GM23248 (cell line): ENCODE results near the gene POLR2F. TPM values are rescaled to one million over a fixed set of nuclear protein-coding genes. Genes with fewer than 3 reads are reported as not detected.
"Not testable (repeated sequence)": the region's sequence is repeated elsewhere in the genome, so short reads cannot be mapped to it uniquely, and the experiment has no call there.

ENCODE experiments used
- DNase-seq: peaks from one replicate; pipeline ENCODE4 v3.0.0-alpha.2; 2015
- H2AFZ ChIP-seq: fragments of 200-600 bp; sonication (generic); 2 replicates; pipeline ENCODE4 v1.6.1; 2016; ENCODE audit warnings: antibody characterized with exemption
- H3F3A ChIP-seq: fragments of 200-600 bp; sonication (generic); 2 replicates; pipeline ENCODE4 v1.6.1; 2016; ENCODE audit warnings: mild to moderate bottlenecking, antibody characterized with exemption, mixed run types; ENCODE audit not compliant: insufficient read depth
- H3K27ac ChIP-seq: fragments of 200-600 bp; sonication (generic); 2 replicates; pipeline ENCODE4 v1.5.1; 2016; ENCODE audit warnings: mild to moderate bottlenecking
- H3K27me3 ChIP-seq: fragments of 200-600 bp; sonication (generic); replicated peaks from 2 replicates; pipeline ENCODE4 v1.6.1; 2016; ENCODE audit warnings: mild to moderate bottlenecking; ENCODE audit not compliant: insufficient read depth
- H3K36me3 ChIP-seq: fragments of 200-600 bp; sonication (generic); 2 replicates; pipeline ENCODE4 v1.6.1; 2016; ENCODE audit warnings: low read depth, mild to moderate bottlenecking
- H3K4me1 ChIP-seq: fragments of 200-600 bp; sonication (generic); 2 replicates; pipeline ENCODE4 v1.6.1; 2016; ENCODE audit warnings: mild to moderate bottlenecking; ENCODE audit not compliant: insufficient read depth
- H3K4me2 ChIP-seq: fragments of 200-600 bp; sonication (generic); one replicate; pipeline ENCODE4 v1.6.1; 2016; ENCODE audit warnings: mild to moderate bottlenecking; ENCODE audit not compliant: unreplicated experiment
- H3K4me3 ChIP-seq: fragments of 200-600 bp; sonication (generic); 2 replicates; pipeline ENCODE4 v1.5.1; 2016; ENCODE audit warnings: mild to moderate bottlenecking
- H3K79me2 ChIP-seq: fragments of 200-600 bp; sonication (generic); 2 replicates; pipeline ENCODE4 v1.6.1; 2016; ENCODE audit warnings: mild to moderate bottlenecking; ENCODE audit not compliant: insufficient read depth
- H3K9ac ChIP-seq: fragments of 200-600 bp; sonication (generic); 2 replicates; pipeline ENCODE4 v1.6.1; 2016; ENCODE audit warnings: mild to moderate bottlenecking
- H3K9me2 ChIP-seq: fragments of 200-600 bp; sonication (generic); 2 replicates; pipeline ENCODE4 v1.6.1; 2016; ENCODE audit warnings: mixed run types, mild to moderate bottlenecking, moderate library complexity; ENCODE audit not compliant: insufficient read depth
- H3K9me3 ChIP-seq: fragments of 200-600 bp; sonication (generic); one replicate; pipeline ENCODE4 v1.6.1; 2017; ENCODE audit warnings: low read depth
- H4K20me1 ChIP-seq: fragments of 200-600 bp; sonication (generic); 2 replicates; pipeline ENCODE4 v1.6.0; 2016; ENCODE audit not compliant: insufficient read depth
- EZH2 ChIP-seq: fragments of 200-600 bp; sonication (generic); IDR thresholded peaks from 2 replicates; pipeline ENCODE4 v1.6.1; 2018; ENCODE audit warnings: antibody characterized with exemption, mild to moderate bottlenecking; ENCODE audit not compliant: insufficient read depth, poor library complexity, severe bottlenecking
- EZH2phosphoT487 ChIP-seq: fragments of 200-600 bp; sonication (generic); IDR thresholded peaks from 2 replicates; pipeline ENCODE4 v1.6.1; 2018; ENCODE audit warnings: antibody characterized with exemption, moderate library complexity, mild to moderate bottlenecking, low read depth; ENCODE audit not compliant: insufficient read depth
- WGBS, 2 experiments: methylation state at CpG; one replicate each; pipeline ENCODE4 v1.1.6; 2015 to 2017; ENCODE audit warnings: low lambda C conversion rate in 2 of 2, low coverage in 1 of 2; ENCODE audit errors: missing lambda C conversion rate in 2 of 2; 5-methylcytosine and 5-hydroxymethylcytosine counted together
- in situ Hi-C: fragments of 300-500 bp; cut with MboI; formaldehyde crosslinking; loops from 2 replicates; pipeline ENCODE4 v1.15.0; 2020
- polyA plus RNA-seq: library from polyadenylated mRNA; unstranded; fragments of >200 nt; fragmentation: Nextera tagmentation; extraction: Ambion mirVana; gene quantifications from 2 replicates; pipeline ENCODE4 v1.2.1, GENCODE V29; 2016
- total RNA-seq: library from RNA; depleted of rRNA; stranded (reverse); fragments of >200 nt; shearing (Covaris generic); gene quantifications from 2 replicates; pipeline ENCODE4 v1.2.3, GENCODE V29; 2014

Gene POLR2F
- total and polyA plus RNA-seq, 2 experiments from 2014 or later = 71.4 to 148 TPM

GRCh38 chr22:37943825-37944198, 9.7 kb upstream of the POLR2F start:
- Histone ChIP-seq H3K79me2 (no peaks in the 10 kb centered on the region), H3K27ac (no peak overlapping the region), H4K20me1 (no peaks in the 10 kb centered on the region), H3F3A (no peaks in the 10 kb centered on the region), H3K9me2 (no peaks in the 10 kb centered on the region), H3K36me3 (peaks cover 11% of the 10 kb centered on the region; the same call in 1 of the 2 replicates), H3K4me3 (no peak overlapping the region), H2AFZ (no peak overlapping the region), H3K27me3 (no peaks in the 10 kb centered on the region), H3K9ac (no peak overlapping the region), H3K4me2 (no peak overlapping the region), H3K4me1 (peaks cover 4% of the 10 kb centered on the region; the same call in 1 of the 2 replicates), H3K9me3 (no peaks in the 10 kb centered on the region)
- in situ Hi-C loops = no loop called here
- WGBS, 2 experiments = 89 to 90% methylated on average over 7 of the region's 7 CpGs
- no peak for TF ChIP-seq EZH2
- no peak for TF ChIP-seq EZH2phosphoT487
- no peak for DNase-seq

- DNase-seq, H3K4me2 ChIP-seq, H3K27ac ChIP-seq, in situ Hi-C loops, H4K20me1 ChIP-seq, H3K9me2 ChIP-seq, H2AFZ ChIP-seq, H3K4me3 ChIP-seq, H3K79me2 ChIP-seq, H3K9me3 ChIP-seq, H3K9ac ChIP-seq, H3K4me1 ChIP-seq, H3K27me3 ChIP-seq, H3F3A ChIP-seq, H3K36me3 ChIP-seq: not testable (repeated sequence)
- WGBS, 2 experiments = 91 to 94% methylated on average over 11 of the region's 11 CpGs
Measured at GRCh38 chr22:37944423-37944822, 9.1 kb upstream of the POLR2F start.

- H3K27ac ChIP-seq, H3K27me3 ChIP-seq, H3K9ac ChIP-seq, H2AFZ ChIP-seq, H3K79me2 ChIP-seq, H3F3A ChIP-seq, H3K4me1 ChIP-seq, H3K9me2 ChIP-seq, H3K36me3 ChIP-seq, H3K4me2 ChIP-seq, H3K4me3 ChIP-seq, H4K20me1 ChIP-seq, H3K9me3 ChIP-seq, DNase-seq, in situ Hi-C loops: not testable (repeated sequence)
- WGBS, 2 experiments = 92 to 96% methylated on average over 12 to 14 of the region's 14 CpGs
Measured at GRCh38 chr22:37947142-37947795, 6.2 kb upstream of the POLR2F start.

GRCh38 chr22:37951305-37951704, 2.2 kb upstream of the POLR2F start:
- H3K9me3 ChIP-seq = no peaks in the 10 kb centered on the region
- H3K27ac ChIP-seq = no peak overlapping the region; the same call in 1 of the 2 replicates
- H3K36me3 ChIP-seq = no peaks in the 10 kb centered on the region
- no peak overlapping the region for H2AFZ ChIP-seq
- no peak overlapping the region for H3K9ac ChIP-seq
- H3K9me2 ChIP-seq = no peaks in the 10 kb centered on the region
- H3K79me2 ChIP-seq = peaks cover 27% of the 10 kb centered on the region
- H3K27me3 ChIP-seq = no peaks in the 10 kb centered on the region
- TF ChIP-seq EZH2phosphoT487 (no peak), EZH2 (no peak)
- no peaks in the 10 kb centered on the region for H4K20me1 ChIP-seq
- in situ Hi-C loops = no loop called here
- DNase-seq = peak; percentile 57
- 36 to 46% methylated on average over 8 of the region's 8 CpGs for WGBS, 2 experiments
- 0 out of 2 replicates have a peak, but pooled peaks cover 4% of the 10 kb centered on the region for H3F3A ChIP-seq
- peaks cover 14% of the 10 kb centered on the region for H3K4me1 ChIP-seq
- no peak overlapping the region for H3K4me2 ChIP-seq
- H3K4me3 ChIP-seq = no peak overlapping the region

- peak overlapping the region; percentile 98 for H3K4me2 ChIP-seq
- H3F3A ChIP-seq, in situ Hi-C loops, H4K20me1 ChIP-seq, H3K36me3 ChIP-seq, H3K9me2 ChIP-seq, H3K27me3 ChIP-seq, DNase-seq, H3K9me3 ChIP-seq: not testable (repeated sequence)
- 14 to 15% methylated on average over 20 of the region's 20 CpGs for WGBS, 2 experiments
- H3K27ac ChIP-seq = peak overlapping the region; percentile 87
- peaks cover 14% of the 10 kb centered on the region for H3K4me1 ChIP-seq
- peak overlapping the region; percentile 91 for H2AFZ ChIP-seq
- peak overlapping the region; percentile 93 for H3K4me3 ChIP-seq
- H3K79me2 ChIP-seq = peaks cover 27% of the 10 kb centered on the region
- H3K9ac ChIP-seq = peak overlapping the region; percentile 90
Measured at GRCh38 chr22:37952629-37953028, 870 bp upstream of the POLR2F start.
